SK-N-SH (cell line): ENCODE measurements around the gene CYCS. TPM values are rescaled to one million over a fixed set of nuclear protein-coding genes. Genes with fewer than 3 reads are reported as not detected.

Experiments
- CTCF ChIA-PET: fragments of 300-600, 350-600 bp; formaldehyde crosslinking; extraction: SDS; loops from one replicate; lab custom pipeline; 2021; lab: Yijun Ruan, JAX
- POLR2A ChIA-PET: fragments of 350-600 bp; sonication (Branson Sonifier 250); formaldehyde crosslinking; extraction: SDS; loops from one replicate; lab custom pipeline; 2020; ENCODE audit warnings: antibody characterized with exemption, inconsistent platforms; lab: Yijun Ruan, JAX
- DNase-seq: peaks from one replicate; pipeline ENCODE4 v3.0.0; 2012
- H2AFZ ChIP-seq: fragments of 200-600 bp; sonication (generic); 2 replicates; pipeline ENCODE4 v1.8.1; 2016; ENCODE audit warnings: antibody characterized with exemption, mild to moderate bottlenecking, low read depth
- H3F3A ChIP-seq: fragments of 200-600 bp; sonication (generic); replicated peaks from 2 replicates; pipeline ENCODE3; 2016; ENCODE audit warnings: antibody characterized with exemption, mild to moderate bottlenecking; ENCODE audit not compliant: insufficient read depth
- H3K27ac ChIP-seq, 2 experiments: fragments of 200-500 bp in 1 of 2; fragments of 200-600 bp in 1 of 2; sonication (Bioruptor generic) in 1 of 2; sonication (generic), shearing (Covaris generic) in 1 of 2; 2 replicates each; pipeline versions ENCODE4 v1.5.1 to v1.6.1; 2014 to 2016; ENCODE audit warnings: low read depth in 2 of 2, inconsistent platforms in 1 of 2, low read length in 1 of 2, mild to moderate bottlenecking in 1 of 2, mixed read lengths in 1 of 2
- H3K27me3 ChIP-seq: fragments of 200-600 bp; sonication (generic), shearing (Covaris generic); 2 replicates; pipeline ENCODE4 v1.6.1; 2016; ENCODE audit warnings: mixed run types; ENCODE audit not compliant: insufficient read depth
- H3K36me3 ChIP-seq, 2 experiments: fragments of 200-500 bp in 1 of 2; fragments of 200-600 bp in 1 of 2; sonication (Bioruptor generic) in 1 of 2; sonication (generic) in 1 of 2; replicated peaks in 1 of 2; 2 replicates each; pipeline versions ENCODE3 to v1.5.1; 2014 to 2016; ENCODE audit warnings: low read length in 1 of 2, mild to moderate bottlenecking in 1 of 2; ENCODE audit not compliant: insufficient read depth in 2 of 2, control insufficient read depth in 1 of 2
- H3K4me1 ChIP-seq, 2 experiments: fragments of 200-500 bp in 1 of 2; fragments of 200-600 bp in 1 of 2; sonication (Bioruptor generic) in 1 of 2; sonication (generic), shearing (Covaris generic) in 1 of 2; 2 replicates each; pipeline versions ENCODE4 v1.5.1 to v1.6.1; 2014 to 2016; ENCODE audit warnings: low read depth in 1 of 2, low read length in 1 of 2, mixed run types in 1 of 2; ENCODE audit not compliant: insufficient read depth in 2 of 2, control insufficient read depth in 1 of 2
- H3K4me2 ChIP-seq: fragments of 200-600 bp; sonication (generic), shearing (Covaris generic); 2 replicates; pipeline ENCODE4 v1.6.1; 2017; ENCODE audit warnings: mixed run types
- H3K4me3 ChIP-seq, 2 experiments: fragments of 200-500 bp in 1 of 2; fragments of 200-600 bp in 1 of 2; sonication (Bioruptor generic) in 1 of 2; sonication (generic), shearing (Covaris generic) in 1 of 2; 2 replicates each; pipeline versions ENCODE4 v1.5.1 to v1.8.1; 2014 to 2016; ENCODE audit warnings: low read depth in 2 of 2, inconsistent platforms in 1 of 2, low read length in 1 of 2, mild to moderate bottlenecking in 1 of 2, mixed read lengths in 1 of 2, moderate library complexity in 1 of 2
- H3K79me2 ChIP-seq: fragments of 200-600 bp; sonication (generic); 2 replicates; pipeline ENCODE4 v1.8.1; 2017; ENCODE audit warnings: mild to moderate bottlenecking; ENCODE audit not compliant: insufficient read depth
- H3K9ac ChIP-seq: fragments of 200-600 bp; sonication (generic); 2 replicates; pipeline ENCODE4 v1.6.1; 2017; ENCODE audit warnings: mixed run types
- H3K9me2 ChIP-seq: fragments of 200-600 bp; sonication (generic); 2 replicates; pipeline ENCODE4 v1.6.1; 2017; ENCODE audit warnings: mixed run types
- H3K9me3 ChIP-seq: fragments of 200-600 bp; sonication (generic); 2 replicates; pipeline ENCODE4 v1.6.1; 2017; ENCODE audit warnings: mixed run types, mild to moderate bottlenecking, moderate library complexity
- H4K20me1 ChIP-seq: fragments of 200-600 bp; sonication (generic); 2 replicates; pipeline ENCODE4 v1.6.1; 2017; ENCODE audit warnings: mild to moderate bottlenecking, mixed run types; ENCODE audit not compliant: insufficient read depth
- CHD2 ChIP-seq: fragments of 150-350 bp; IDR thresholded peaks from 2 replicates; pipeline ENCODE4 v1.6.1; 2018; ENCODE audit warnings: low read length; ENCODE audit not compliant: partially characterized antibody
- ELF1 ChIP-seq: IDR thresholded peaks from 2 replicates; pipeline ENCODE4 v1.4.0; 2012
- JUND ChIP-seq: IDR thresholded peaks from 2 replicates; pipeline ENCODE4 v1.4.0; 2012
- NFIC ChIP-seq: IDR thresholded peaks from 2 replicates; pipeline ENCODE4 v1.4.0; 2012; ENCODE audit warnings: borderline replicate concordance
- SMC3 ChIP-seq: IDR thresholded peaks from 2 replicates; pipeline ENCODE4 v1.6.1; 2012; ENCODE audit warnings: low read depth, low read length, improper control_type of control experiment
- TAF1 ChIP-seq: IDR thresholded peaks from 2 replicates; pipeline ENCODE4 v1.6.1; 2012; ENCODE audit warnings: low read depth, mild to moderate bottlenecking, low read length, moderate library complexity, borderline replicate concordance
- TCF12 ChIP-seq: IDR thresholded peaks from 2 replicates; pipeline ENCODE4 v1.4.0; 2012
- WGBS: methylation state at CpG from one replicate; pipeline ENCODE4 v1.1.6; 2017; ENCODE audit warnings: low lambda C conversion rate; 5-methylcytosine and 5-hydroxymethylcytosine counted together
- polyA plus RNA-seq, 3 experiments: library from polyadenylated mRNA; depleted of rRNA; stranded (reverse); fragments of >200 nt; gene quantifications; 2 replicates each; pipeline ENCODE4 v1.2.3, GENCODE V29; 2012
- TF ChIP-seq, protein P1 (sequence below): IDR thresholded peaks from 2 replicates; pipeline ENCODE4 v1.6.1; 2012; ENCODE audit warnings: mild to moderate bottlenecking, low read depth, low read length, moderate library complexity
- TF ChIP-seq, protein P2 (sequence below): fragments of 150-350 bp; IDR thresholded peaks from 2 replicates; pipeline ENCODE4 v1.6.1; 2017; ENCODE audit warnings: antibody characterized with exemption, low read length, low read depth, borderline replicate concordance
- TF ChIP-seq, protein P3 (sequence below): fragments of 150-350 bp; IDR thresholded peaks from 2 replicates; pipeline ENCODE4 v1.6.1; 2016; ENCODE audit warnings: mild to moderate bottlenecking, low read depth, low read length
- TF ChIP-seq, protein P4 (sequence below): IDR thresholded peaks from 2 replicates; pipeline ENCODE4 v1.4.0; 2012; ENCODE audit warnings: low read depth

The CYCS gene
- polyA plus RNA-seq, 1 of the 3 experiments (the other 2 are of a cell fraction), result 22.9 TPM

DNA sequence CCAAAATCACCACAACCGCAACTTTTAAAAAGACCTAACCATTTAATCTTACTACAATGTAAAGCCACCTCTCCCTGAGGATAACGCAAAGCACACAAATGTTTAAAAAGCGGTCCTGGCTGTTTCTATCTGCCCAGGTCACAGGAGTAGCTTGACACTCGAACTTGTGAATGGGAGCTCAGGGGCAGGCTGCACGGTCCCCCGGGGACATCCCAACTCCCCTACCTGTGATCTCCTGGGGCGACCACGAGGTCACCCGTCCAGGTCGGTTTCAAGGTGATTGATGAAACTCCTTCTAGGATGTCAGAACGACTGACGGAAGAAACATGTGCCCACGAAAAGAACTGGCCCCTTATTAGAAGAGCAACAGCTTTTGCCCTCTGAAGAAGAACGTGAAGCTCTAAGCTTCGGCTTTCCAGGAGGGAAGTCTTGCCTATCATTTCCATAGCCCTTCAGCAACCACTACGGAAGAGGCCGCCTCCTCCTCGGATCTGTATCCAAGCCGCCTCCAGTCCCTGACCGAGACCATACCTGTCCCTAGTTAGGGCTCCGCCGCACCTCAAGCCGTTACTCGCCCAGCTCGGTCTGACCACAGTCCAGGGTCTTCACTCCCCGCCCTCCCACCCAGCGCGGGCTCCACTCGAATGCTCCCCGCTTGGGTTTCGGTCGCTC lies 459 bp downstream of the CYCS start:
- Histone ChIP-seq H4K20me1 (peaks cover 4% of the 10 kb centered on the region; the same call in 1 of the 2 replicates), H3K79me2 (peaks cover 50% of the 10 kb centered on the region), H3K36me3 (peaks cover 25 to 37% of the 10 kb centered on the region in 2 experiments), H3K4me1 (peaks cover 12 to 16% of the 10 kb centered on the region in 2 experiments), H3K9ac (peak overlapping the region; percentile 82), H3K9me3 (no peaks in the 10 kb centered on the region), H3K4me2 (peak overlapping the region; percentile 91), H3F3A (peaks cover 15% of the 10 kb centered on the region), H3K27me3 (no peaks in the 10 kb centered on the region), H3K27ac (peak overlapping the region; percentile 57 to 72; a peak in 3 of 4 replicates), H3K9me2 (no peaks in the 10 kb centered on the region), H3K4me3 (peak overlapping the region; percentile 77 to 88), H2AFZ (peak overlapping the region; percentile 50)
- WGBS, result under 1% methylated on average over 32 of the region's 32 CpGs
- DNase-seq, result peak; percentile 35
- POLR2A ChIA-PET, result interaction anchor here (0.9 to 1.6 kb wide), 10 partner anchors 9 to 738 kb away, joined by 3 to 10 read pairs (median 4); no protein-coding TSS in a partner anchor
- CTCF ChIA-PET, result interaction anchor here (0.7 to 5.4 kb wide), 11 partner anchors 8 to 55 kb away, joined by 3 to 29 read pairs (median 6); no protein-coding TSS in a partner anchor
- TF ChIP-seq TCF12, result no peak
- TF ChIP-seq SMC3, result no peak
- no peak for TF ChIP-seq ELF1
- TF ChIP-seq, protein P1, sequence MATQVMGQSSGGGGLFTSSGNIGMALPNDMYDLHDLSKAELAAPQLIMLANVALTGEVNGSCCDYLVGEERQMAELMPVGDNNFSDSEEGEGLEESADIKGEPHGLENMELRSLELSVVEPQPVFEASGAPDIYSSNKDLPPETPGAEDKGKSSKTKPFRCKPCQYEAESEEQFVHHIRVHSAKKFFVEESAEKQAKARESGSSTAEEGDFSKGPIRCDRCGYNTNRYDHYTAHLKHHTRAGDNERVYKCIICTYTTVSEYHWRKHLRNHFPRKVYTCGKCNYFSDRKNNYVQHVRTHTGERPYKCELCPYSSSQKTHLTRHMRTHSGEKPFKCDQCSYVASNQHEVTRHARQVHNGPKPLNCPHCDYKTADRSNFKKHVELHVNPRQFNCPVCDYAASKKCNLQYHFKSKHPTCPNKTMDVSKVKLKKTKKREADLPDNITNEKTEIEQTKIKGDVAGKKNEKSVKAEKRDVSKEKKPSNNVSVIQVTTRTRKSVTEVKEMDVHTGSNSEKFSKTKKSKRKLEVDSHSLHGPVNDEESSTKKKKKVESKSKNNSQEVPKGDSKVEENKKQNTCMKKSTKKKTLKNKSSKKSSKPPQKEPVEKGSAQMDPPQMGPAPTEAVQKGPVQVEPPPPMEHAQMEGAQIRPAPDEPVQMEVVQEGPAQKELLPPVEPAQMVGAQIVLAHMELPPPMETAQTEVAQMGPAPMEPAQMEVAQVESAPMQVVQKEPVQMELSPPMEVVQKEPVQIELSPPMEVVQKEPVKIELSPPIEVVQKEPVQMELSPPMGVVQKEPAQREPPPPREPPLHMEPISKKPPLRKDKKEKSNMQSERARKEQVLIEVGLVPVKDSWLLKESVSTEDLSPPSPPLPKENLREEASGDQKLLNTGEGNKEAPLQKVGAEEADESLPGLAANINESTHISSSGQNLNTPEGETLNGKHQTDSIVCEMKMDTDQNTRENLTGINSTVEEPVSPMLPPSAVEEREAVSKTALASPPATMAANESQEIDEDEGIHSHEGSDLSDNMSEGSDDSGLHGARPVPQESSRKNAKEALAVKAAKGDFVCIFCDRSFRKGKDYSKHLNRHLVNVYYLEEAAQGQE, result no peak
- TF ChIP-seq TAF1, result no peak
- no peak for TF ChIP-seq CHD2
- TF ChIP-seq, protein P2, sequence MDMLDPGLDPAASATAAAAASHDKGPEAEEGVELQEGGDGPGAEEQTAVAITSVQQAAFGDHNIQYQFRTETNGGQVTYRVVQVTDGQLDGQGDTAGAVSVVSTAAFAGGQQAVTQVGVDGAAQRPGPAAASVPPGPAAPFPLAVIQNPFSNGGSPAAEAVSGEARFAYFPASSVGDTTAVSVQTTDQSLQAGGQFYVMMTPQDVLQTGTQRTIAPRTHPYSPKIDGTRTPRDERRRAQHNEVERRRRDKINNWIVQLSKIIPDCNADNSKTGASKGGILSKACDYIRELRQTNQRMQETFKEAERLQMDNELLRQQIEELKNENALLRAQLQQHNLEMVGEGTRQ, result no peak
- TF ChIP-seq, protein P3, sequence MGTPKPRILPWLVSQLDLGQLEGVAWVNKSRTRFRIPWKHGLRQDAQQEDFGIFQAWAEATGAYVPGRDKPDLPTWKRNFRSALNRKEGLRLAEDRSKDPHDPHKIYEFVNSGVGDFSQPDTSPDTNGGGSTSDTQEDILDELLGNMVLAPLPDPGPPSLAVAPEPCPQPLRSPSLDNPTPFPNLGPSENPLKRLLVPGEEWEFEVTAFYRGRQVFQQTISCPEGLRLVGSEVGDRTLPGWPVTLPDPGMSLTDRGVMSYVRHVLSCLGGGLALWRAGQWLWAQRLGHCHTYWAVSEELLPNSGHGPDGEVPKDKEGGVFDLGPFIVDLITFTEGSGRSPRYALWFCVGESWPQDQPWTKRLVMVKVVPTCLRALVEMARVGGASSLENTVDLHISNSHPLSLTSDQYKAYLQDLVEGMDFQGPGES, result no peak
- no peak for TF ChIP-seq JUND
- TF ChIP-seq, protein P4, sequence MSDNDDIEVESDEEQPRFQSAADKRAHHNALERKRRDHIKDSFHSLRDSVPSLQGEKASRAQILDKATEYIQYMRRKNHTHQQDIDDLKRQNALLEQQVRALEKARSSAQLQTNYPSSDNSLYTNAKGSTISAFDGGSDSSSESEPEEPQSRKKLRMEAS, result no peak
- no peak for TF ChIP-seq NFIC
